Ecto neural progenitor cell (in vitro differentiated cells): ENCODE measurements around the gene TBCA.

Source experiments
- DNase-seq: peaks from one replicate; pipeline ENCODE4 v3.0.0-alpha.2; 2018; ENCODE audit warnings: low spot score

The TBCA gene

DNA sequence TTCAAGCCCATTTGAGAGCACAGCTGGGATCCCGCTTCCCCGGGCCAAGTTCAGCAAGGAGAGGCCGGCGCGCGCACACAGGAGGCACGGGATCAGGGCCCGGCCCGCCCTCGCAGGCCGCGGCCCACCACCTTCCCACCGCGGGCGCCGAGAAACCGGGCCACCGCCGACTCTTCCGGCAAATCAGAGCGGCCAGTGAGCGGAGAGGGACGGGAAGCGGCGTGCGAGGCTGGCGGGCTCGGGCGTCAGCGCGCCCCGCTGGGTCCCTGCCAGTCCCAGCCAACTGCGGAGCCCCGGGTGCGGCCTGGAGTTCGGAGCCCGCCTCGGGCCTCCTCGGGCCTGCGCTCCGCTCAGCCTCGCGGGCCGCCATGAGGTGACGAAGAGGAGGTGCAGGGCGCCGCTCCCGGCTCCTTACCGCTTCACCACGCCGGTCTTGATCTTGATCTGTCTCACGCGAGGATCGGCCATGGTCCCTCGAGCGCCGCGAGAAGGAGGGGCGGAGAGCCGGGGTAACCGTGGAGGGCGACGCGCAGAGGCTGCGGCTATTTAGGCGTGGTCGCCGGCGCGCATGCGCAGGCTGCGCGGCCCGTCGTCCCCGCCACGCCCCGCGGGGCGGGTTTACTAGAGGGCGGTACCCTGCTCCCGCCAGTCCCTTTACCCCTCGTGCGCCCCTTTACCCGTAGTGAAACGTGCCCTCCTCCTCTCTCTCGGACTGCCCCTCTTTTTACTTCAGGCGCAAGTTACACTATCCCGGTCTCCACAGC lies at the start of gene TBCA:
TSS of gene TBCA (minus strand) at position 550 of the 764 bp plus-strand sequence. CDS start at position 468, 82 bp downstream.
- peak; percentile 94 for DNase-seq

DNA sequence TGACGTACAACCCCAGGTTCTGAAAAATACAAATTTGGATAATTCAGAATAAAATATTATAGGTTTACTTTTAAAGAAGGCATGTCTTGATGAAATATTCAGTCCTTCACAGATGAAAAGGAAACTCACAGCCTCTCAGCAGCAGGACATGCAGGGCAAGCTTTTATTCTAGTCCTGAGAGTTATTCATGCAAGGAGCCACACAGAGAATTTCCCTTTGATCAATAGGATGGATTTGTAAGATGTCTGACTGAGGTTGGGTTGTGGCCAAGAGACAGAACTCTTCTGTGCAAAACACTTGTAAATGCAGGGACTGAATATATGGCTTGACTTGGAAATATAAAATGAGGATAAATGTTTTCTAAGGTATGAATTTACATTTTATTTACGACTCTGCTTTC lies 48.8 kb upstream of the TBCA start:
- no peak for DNase-seq

GRCh38 chr5:77816686-77817085 lies 40.5 kb upstream of the TBCA start:
- no peak for DNase-seq

GRCh38 chr5:77812926-77813589 lies 36.9 kb upstream of the TBCA start:
- no peak for DNase-seq

DNA sequence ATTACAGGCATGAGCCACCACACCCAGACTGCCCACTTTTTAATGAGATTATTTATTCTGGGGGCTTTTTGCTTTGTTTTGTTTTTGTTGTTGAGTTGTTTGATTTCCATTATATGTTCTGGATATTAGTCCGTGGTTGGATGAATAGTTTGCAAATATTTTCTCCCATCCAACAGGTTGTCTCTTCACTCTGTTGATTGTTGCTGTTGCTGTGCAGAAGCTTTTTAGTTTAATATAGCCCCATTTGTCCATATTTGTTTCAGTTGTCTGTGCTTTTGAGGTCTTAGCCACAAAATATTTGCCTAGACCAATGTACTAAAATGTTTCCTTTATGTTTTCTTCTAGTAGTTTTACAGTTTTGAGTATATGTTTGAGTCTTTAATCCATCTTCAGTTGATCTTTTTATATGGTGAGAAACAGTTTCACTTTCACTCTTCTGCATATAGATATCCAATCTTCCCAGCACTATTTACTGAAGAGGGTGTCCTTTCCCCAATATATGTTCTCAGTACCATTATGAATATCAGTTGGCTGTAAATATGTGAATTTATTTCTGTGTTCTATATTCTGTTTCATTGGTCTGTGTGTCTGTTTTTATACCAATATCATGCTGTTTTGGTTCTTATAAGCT lies 30.2 kb upstream of the TBCA start:
- no peak for DNase-seq

- DNase-seq = no peak
Measured at GRCh38 chr5:77798456-77798855, 22.3 kb upstream of the TBCA start.

GRCh38 chr5:77797136-77797535 lies 21.0 kb upstream of the TBCA start:
- DNase-seq = no peak

DNA sequence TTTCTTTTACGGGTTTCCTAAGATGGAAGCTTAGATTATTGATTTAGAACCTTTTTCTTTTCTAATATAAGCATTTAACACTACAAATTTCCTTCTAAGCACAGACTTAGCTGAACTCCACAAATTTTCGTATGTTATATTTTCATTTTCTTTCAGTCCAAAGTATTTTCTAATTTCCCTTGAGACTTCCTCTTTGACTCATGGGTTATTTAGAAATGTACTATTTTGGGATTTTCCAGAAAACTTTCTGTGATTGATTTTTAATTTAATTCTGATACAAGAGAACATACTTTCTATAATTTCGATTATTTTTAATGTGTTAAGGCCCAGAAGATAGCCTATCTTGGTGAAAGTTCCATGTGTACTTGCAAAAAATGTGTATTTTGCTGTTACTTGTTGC lies 19.7 kb upstream of the TBCA start:
- no peak for DNase-seq

- no peak for DNase-seq
Measured at GRCh38 chr5:77795268-77795667, 19.1 kb upstream of the TBCA start.

DNA sequence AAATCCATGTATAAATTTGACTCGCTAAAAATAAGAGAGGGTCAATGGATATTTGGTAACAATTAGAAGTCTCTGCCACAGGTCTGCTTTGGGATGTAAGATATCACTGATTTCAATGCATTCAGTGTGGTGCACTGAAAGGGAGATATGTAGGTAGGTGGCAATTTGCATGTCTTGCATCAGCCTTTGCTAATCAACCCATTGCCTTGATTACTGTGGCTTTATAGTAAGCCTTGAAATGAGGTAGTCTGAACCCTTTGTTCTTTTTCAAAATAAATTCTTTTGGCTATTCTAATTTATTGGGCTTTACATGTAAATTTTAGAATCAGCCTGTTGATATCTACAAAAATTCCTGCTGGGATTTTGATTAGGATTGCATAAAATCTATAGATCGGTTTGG lies 15.8 kb upstream of the TBCA start:
- DNase-seq = no peak

GRCh38 chr5:77791356-77791755 lies 15.2 kb upstream of the TBCA start:
- DNase-seq = no peak

- no peak for DNase-seq
Measured at GRCh38 chr5:77785229-77785628, 9.1 kb upstream of the TBCA start.

- no peak for DNase-seq
Measured at GRCh38 chr5:77784735-77785134, 8.6 kb upstream of the TBCA start.

DNA sequence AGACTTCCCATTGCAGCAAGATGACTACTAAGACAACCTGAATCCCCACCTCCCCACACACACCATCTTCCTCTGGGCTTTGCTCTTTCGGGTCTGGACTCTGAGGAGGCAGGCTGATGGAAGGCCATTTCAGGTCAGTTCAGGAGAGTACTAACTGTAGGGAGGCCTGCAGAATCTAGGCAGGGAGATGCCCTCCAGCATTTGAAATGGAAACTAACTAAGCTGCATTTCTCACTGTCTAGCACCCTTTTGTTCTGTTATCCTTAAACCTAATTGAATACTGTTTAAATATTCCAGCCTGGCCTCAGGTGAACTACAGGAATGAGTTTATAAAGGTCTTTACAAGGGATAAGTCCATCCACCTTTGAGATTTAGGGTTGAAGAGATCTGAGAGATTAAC lies 4.9 kb upstream of the TBCA start:
- no peak for DNase-seq

GRCh38 chr5:77778881-77779438 lies 2.8 kb upstream of the TBCA start:
- DNase-seq = no peak

GRCh38 chr5:77778398-77778797 lies 2.3 kb upstream of the TBCA start:
- DNase-seq = no peak

- no peak for DNase-seq
Measured at GRCh38 chr5:77777911-77778310, 1.8 kb upstream of the TBCA start.

- no peak for DNase-seq
Measured at GRCh38 chr5:77777281-77777892, 1.2 kb upstream of the TBCA start.

DNA sequence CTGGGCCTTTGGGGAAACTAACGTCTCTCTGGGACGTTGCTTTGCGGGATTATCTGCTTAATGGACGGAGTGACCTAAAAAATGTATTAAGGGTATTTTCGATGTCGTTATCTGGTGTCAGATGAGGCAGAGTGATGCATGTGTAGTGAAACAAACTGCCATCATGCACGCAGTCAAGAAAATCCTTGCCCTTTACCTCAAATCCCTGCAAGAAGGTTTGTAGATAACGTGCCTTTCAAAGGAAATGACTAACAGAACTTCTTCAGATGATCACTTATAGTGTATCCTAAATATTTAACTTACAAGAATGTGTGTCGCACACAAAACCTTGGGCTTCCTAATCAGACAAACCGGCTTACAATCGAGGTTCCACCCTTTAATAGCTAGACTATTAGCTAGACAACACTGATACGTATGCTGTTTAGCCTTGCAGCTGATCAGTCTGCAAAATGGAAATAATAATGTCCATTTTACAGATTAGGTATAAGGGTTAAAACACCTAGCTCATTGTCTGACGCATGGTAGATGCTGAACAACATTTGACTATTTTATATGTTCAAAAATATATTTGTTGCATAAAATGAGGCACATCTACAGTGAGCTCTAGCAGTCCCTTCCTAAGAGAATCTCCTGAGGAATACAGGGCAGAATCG lies 541 bp upstream of the TBCA start:
- no peak for DNase-seq

DNA sequence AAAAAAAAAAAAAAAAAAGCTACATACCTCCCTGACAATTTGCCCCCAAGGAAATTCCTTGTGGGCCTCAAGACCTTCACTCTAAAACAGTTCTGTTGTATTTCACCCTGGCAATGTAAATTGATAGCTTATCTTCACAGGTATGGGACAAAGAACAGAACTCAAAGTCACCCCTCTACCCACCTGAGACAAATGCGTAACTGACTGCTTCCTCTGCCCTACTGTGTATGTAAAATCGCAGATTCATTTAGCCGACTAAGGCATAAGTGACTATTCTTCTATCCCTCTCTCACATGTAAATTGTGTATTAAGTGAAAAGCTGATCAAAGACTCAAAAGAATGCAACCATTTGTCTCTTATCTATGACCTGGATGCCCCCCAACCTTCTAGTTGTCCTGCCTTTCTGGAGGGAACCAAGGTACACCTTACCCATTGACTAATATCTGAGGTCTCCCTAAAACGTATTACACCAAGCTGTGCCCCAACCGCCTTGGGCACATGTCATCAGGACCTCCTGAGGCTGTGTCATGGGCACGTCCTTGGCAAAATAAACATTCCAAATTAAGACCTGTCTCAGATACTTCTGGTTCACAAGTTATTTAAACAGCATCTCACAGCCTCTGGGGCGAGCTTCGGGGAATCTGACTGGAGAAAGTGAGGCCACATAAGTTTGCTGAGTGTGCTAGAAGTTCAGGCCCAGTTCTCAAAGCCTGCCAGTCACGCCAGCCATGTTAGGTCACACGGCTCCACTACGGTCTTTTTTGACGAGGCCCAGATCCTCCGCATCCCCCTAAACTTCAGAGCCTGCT lies 954 bp downstream of the TBCA start:
- DNase-seq = no peak

- DNase-seq = no peak
Measured at GRCh38 chr5:77773734-77774280, 2.3 kb downstream of the TBCA start.
